Psoas muscle (tissue), 8 donors: Measurements from ENCODE around the gene EDNRA. TPM values are rescaled to one million over a fixed set of nuclear protein-coding genes. Genes with fewer than 3 reads are reported as not detected.

Experiments
- ATAC-seq, 4 donors: fragments of 200-7000 bp; cut with Tn5 transposase; one replicate each; pipeline ENCODE4 v1.9.1; 2020; ENCODE audit warnings: moderate library complexity in 3 of 4, mild to moderate bottlenecking in 2 of 4
- DNase-seq, 2 donors: peaks; one replicate each; pipeline ENCODE4 v3.0.0-alpha.2; 2020
- H3K27ac ChIP-seq: fragments of 200-600 bp; one replicate; pipeline ENCODE4 v1.8.0; 2022
- H3K27me3 ChIP-seq, 3 donors: fragments of 200-600 bp in 1 of 3; one replicate each; pipeline versions ENCODE4 v1.6.1 to v1.8.0; 2013 to 2022; ENCODE audit warnings: low read length in 2 of 3, mild to moderate bottlenecking in 2 of 3, moderate library complexity in 1 of 3; ENCODE audit not compliant: insufficient read depth in 3 of 3
- H3K36me3 ChIP-seq, 2 donors: fragments of 200-600 bp in 1 of 2; one replicate each; pipeline versions ENCODE4 v1.6.1 to v1.8.0; 2013 to 2022; ENCODE audit warnings: low read depth in 1 of 2, mild to moderate bottlenecking in 1 of 2, moderate library complexity in 1 of 2; ENCODE audit not compliant: insufficient read depth in 1 of 2
- H3K4me1 ChIP-seq: fragments of 200-600 bp; one replicate; pipeline ENCODE4 v1.8.0; 2022
- H3K4me3 ChIP-seq: fragments of 200-600 bp; one replicate; pipeline ENCODE4 v1.8.0; 2022; ENCODE audit warnings: mild to moderate bottlenecking
- H3K9me3 ChIP-seq: fragments of 200-600 bp; one replicate; pipeline ENCODE4 v1.8.0; 2022
- WGBS, 3 donors: extraction: QIAGEN DNeasy Blood & Tissue Kit; methylation state at CpG; one replicate each; pipeline versions ENCODE4 v1.1.6 to v1.1.7; 2013; 5-methylcytosine and 5-hydroxymethylcytosine counted together
- intact Hi-C, 2 donors: fragments of 100-400 bp; cut with DNase I; formaldehyde crosslinking; loops; one replicate each; pipeline versions ENCODE4 v1.11.0 to v1.14.2; 2022
- polyA plus RNA-seq, 3 donors: library from polyadenylated mRNA; stranded (reverse); fragments of 200-250 nt; gene quantifications; one replicate each; pipeline ENCODE4 v1.2.3, GENCODE V29; 2013
- total RNA-seq, 4 donors: library from RNA; stranded (reverse); fragmentation: NEBNext Ultra II Directional in 2 of 4; extraction: Animal tissue kit (Norgen Biotek cat#: 25700) in 2 of 4; gene quantifications; one replicate each; pipeline versions ENCODE4 v1.2.1 to v1.2.4, GENCODE V29; 2021 to 2023
- TF ChIP-seq, protein P1 (sequence below): fragments of 200-600 bp; IDR thresholded peaks from one replicate; pipeline ENCODE4 v1.8.0; 2022; ENCODE audit warnings: antibody characterized with exemption
- donor health status: healthy with polysubstance abuse.
- donor health status: DM: no; HTN: no; CAD: no; lungs with moderate emphysema.
- donor health status: Bipolar disorder and iron deficiency.
- donor health status: healthy.
- donor health status: DM: yes; HTN: yes; CAD: no.
- donor health status: DM: no; HTN: no; CAD: no.
- donor health status: DM: no; HTN: no; CAD: no.
- donor health status: DM: yes; HTN: yes; CAD: no.

The EDNRA gene
- total and polyA plus RNA-seq, 7 donors, result 0.86 to 5.8 (median 1.8) TPM

DNA sequence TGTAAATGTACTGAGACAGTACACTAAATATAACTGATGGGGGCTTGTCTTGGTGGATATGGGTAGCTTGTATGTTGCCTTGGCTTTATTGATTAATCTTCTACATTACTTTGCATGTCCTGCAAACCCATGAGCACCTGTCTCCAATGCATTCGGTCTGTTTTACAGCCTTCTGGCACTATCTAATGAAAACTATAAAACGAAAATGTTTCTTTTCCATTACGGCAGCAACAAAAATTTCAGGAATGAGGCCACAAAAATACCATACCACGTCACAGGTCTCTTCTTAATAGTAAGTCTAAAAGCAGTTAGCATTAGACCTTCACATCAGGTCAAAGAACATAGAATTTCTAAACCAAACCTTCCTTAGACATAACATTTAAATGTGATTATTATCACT lies 49.8 kb downstream of the EDNRA start:
- no peak for DNase-seq
- no peaks in the 10 kb centered on the region for H3K27me3 ChIP-seq
- no peak for ATAC-seq
- H3K36me3 ChIP-seq, result no peaks in the 10 kb centered on the region
- no peak overlapping the region for H3K27ac ChIP-seq
- H3K9me3 ChIP-seq, result no peaks in the 10 kb centered on the region
- no peaks in the 10 kb centered on the region for H3K4me1 ChIP-seq
- H3K4me3 ChIP-seq, result no peak overlapping the region
- intact Hi-C loops, result no loop called here
- TF ChIP-seq, protein P1, sequence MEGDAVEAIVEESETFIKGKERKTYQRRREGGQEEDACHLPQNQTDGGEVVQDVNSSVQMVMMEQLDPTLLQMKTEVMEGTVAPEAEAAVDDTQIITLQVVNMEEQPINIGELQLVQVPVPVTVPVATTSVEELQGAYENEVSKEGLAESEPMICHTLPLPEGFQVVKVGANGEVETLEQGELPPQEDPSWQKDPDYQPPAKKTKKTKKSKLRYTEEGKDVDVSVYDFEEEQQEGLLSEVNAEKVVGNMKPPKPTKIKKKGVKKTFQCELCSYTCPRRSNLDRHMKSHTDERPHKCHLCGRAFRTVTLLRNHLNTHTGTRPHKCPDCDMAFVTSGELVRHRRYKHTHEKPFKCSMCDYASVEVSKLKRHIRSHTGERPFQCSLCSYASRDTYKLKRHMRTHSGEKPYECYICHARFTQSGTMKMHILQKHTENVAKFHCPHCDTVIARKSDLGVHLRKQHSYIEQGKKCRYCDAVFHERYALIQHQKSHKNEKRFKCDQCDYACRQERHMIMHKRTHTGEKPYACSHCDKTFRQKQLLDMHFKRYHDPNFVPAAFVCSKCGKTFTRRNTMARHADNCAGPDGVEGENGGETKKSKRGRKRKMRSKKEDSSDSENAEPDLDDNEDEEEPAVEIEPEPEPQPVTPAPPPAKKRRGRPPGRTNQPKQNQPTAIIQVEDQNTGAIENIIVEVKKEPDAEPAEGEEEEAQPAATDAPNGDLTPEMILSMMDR, result no peak
- WGBS, 3 donors, result 37 to 42% (median 39%) methylated on average over 4 of the region's 4 CpGs

DNA sequence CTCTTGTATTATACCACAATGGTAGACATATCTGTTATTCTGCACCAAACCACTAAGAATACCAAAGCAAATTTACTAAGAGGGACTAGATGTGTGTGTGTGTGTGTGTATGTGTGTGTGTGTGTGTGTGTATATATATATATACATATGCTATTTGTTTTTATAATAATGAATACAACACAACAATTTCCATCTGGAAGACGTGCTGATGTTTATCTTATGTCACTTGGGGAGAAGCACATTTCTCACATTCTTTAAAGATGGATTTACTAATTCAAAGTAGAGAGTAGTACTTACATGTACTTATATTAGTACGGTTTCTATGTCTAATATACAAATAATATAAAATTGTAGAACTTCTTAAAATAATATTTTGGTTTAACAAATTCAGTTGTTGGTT lies 52.0 kb downstream of the EDNRA start:
- no peak overlapping the region for H3K4me3 ChIP-seq
- H3K9me3 ChIP-seq, result no peaks in the 10 kb centered on the region
- H3K36me3 ChIP-seq, result no peaks in the 10 kb centered on the region
- intact Hi-C loops, result no loop called here
- H3K4me1 ChIP-seq, result no peaks in the 10 kb centered on the region
- WGBS, 3 donors, result 55 to 60% (median 56%) methylated on average over 2 of the region's 2 CpGs
- DNase-seq (no peak), ATAC-seq (no peak)
- TF ChIP-seq, protein P1, result no peak
- H3K27me3 ChIP-seq, result no peaks in the 10 kb centered on the region
- no peak overlapping the region for H3K27ac ChIP-seq

DNA sequence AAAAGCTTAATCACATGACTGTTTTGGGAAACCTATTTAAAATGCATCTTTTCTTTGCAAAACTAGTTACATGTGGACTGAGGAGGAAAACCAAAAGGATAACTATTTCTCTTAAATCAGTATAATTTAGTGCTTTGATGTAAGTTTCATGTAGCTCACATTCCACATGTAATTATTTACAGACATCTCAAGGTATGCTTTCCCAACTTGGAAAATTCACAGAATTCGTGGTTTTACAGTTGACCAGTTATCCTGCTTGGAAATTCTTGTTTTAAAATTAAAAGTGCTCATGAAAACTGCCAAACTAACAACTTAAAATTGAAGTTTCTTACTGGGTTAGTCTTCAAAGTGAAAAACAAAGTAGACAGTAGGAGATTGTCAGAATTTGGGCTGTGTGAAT lies 52.4 kb downstream of the EDNRA start:
- Histone ChIP-seq H3K36me3 (no peaks in the 10 kb centered on the region), H3K9me3 (no peaks in the 10 kb centered on the region), H3K27ac (no peak overlapping the region), H3K27me3 (no peaks in the 10 kb centered on the region), H3K4me1 (no peaks in the 10 kb centered on the region), H3K4me3 (no peak overlapping the region)
- WGBS, 3 donors, result 53 to 58% (median 56%) methylated on average over 1 of the region's 1 CpG
- TF ChIP-seq, protein P1, result no peak
- intact Hi-C loops, result no loop called here
- ATAC-seq (no peak), DNase-seq (no peak)

DNA sequence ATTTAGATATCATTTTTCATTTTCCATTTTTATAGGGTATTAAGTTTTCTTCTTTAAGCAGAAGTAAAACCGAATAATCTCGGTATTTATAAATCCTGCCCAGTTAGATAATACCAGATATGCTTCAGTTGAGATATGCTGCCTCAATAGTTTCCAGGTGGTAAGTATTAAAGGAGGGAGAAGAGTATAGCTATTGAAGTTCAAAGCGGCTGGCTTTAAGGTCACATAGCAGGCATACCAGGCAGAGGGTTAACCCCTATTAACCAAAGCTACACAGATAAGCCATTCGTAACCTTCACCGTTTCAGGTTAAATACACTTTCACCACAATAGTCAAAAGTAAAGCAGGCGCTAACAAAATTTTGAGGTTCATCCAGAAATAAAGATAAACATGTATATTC lies 54.2 kb downstream of the EDNRA start:
- Histone ChIP-seq H3K27ac (no peak overlapping the region), H3K9me3 (no peaks in the 10 kb centered on the region), H3K36me3 (no peaks in the 10 kb centered on the region), H3K27me3 (no peaks in the 10 kb centered on the region), H3K4me1 (no peaks in the 10 kb centered on the region), H3K4me3 (no peak overlapping the region)
- intact Hi-C loops, result no loop called here
- DNase-seq (no peak), ATAC-seq (no peak)
- TF ChIP-seq, protein P1, result no peak
- WGBS, 3 donors, result 52 to 55% (median 52%) methylated on average over 6 of the region's 6 CpGs

DNA sequence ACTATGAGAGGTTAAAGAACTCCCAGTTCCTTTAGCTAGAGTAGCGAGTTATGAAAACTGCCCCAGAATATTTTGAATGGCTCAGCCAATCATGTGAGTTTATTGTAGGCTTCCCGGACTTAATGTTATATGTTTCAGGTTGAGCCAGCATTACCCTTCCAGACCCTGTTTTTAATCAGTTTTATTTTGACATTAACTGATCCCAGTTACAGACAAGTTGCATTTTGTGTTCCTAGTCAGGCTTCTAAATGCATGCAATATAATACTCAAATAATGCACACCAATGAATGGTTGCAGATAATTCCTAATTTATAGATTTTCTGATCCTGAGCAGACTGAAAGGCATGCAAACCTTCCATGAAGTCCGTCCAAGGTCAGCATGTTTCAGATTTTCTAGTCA lies 57.8 kb downstream of the EDNRA start:
- Histone ChIP-seq H3K27me3 (no peaks in the 10 kb centered on the region), H3K4me1 (no peaks in the 10 kb centered on the region), H3K27ac (no peak overlapping the region), H3K4me3 (no peak overlapping the region), H3K9me3 (no peaks in the 10 kb centered on the region), H3K36me3 (no peaks in the 10 kb centered on the region)
- no peak for DNase-seq
- intact Hi-C loops, result no loop called here
- ATAC-seq, result no peak
- TF ChIP-seq, protein P1, result no peak
- 67 to 72% (median 70%) methylated on average over 3 of the region's 3 CpGs for WGBS, 3 donors
